Nephron (organoid): ENCODE results near the gene ATP5F1E.

Source experiments
- H3K27ac Mint-ChIP-seq, 3 experiments: 2 replicates each; pipeline ENCODE4 v1.8.0; 2020; ENCODE audit warnings: mixed read lengths in 3 of 3, mild to moderate bottlenecking in 2 of 3, moderate library complexity in 1 of 3
- H3K27me3 Mint-ChIP-seq: 2 replicates; pipeline ENCODE4 v1.8.0; 2021; ENCODE audit warnings: low read depth, mild to moderate bottlenecking, moderate library complexity, mixed read lengths
- H3K36me3 Mint-ChIP-seq: 2 replicates; pipeline ENCODE4 v1.8.0; 2020; ENCODE audit warnings: low read depth, mixed read lengths
- H3K4me1 Mint-ChIP-seq: 2 replicates; pipeline ENCODE4 v1.8.0; 2020; ENCODE audit warnings: mixed read lengths
- H3K4me3 Mint-ChIP-seq, 3 experiments: 2 replicates each; pipeline ENCODE4 v1.8.0; 2020; ENCODE audit warnings: mild to moderate bottlenecking in 3 of 3, mixed read lengths in 3 of 3, moderate library complexity in 2 of 3
- H3K9me3 Mint-ChIP-seq: 2 replicates; pipeline ENCODE4 v1.8.0; 2020; ENCODE audit warnings: mixed read lengths
- CTCF ChIP-seq, 3 experiments: fragments of 200-600 bp; sonication (generic); IDR thresholded peaks; one replicate each; pipeline ENCODE4 v1.5.0; 2021; ENCODE audit warnings: antibody characterized with exemption in 3 of 3; ENCODE audit not compliant: unreplicated experiment in 3 of 3

ATP5F1E gene

GRCh38 chr20:59032023-59032712, at the start of gene ATP5F1E:
Gene ATP5F1E, minus strand, starts transcription at chr20:59032335. Its CDS starts 84 bp downstream, at chr20:59032251.
- Mint-ChIP-seq H3K4me3 (peak within 1 kb of the TSS; percentile 89 to 97 (median 95)), H3K36me3 (peaks cover 58% of the 10 kb centered on the region), H3K27ac (peak within 1 kb of the TSS; percentile 79 to 94 (median 93)), H3K4me1 (peaks cover 53% of the 10 kb centered on the region), H3K27me3 (no peaks in the 10 kb centered on the region), H3K9me3 (no peaks in the 10 kb centered on the region)
- no peak for TF ChIP-seq CTCF (IDR thresholded peaks at IDR 0.05; ENCODE audit: unreplicated experiment in 3 of 3)

GRCh38 chr20:59081036-59081435, 48.9 kb upstream of the ATP5F1E start:
- no peak for TF ChIP-seq CTCF (IDR thresholded peaks at IDR 0.05; ENCODE audit: unreplicated experiment in 3 of 3)
- no peak overlapping the region for H3K4me3 Mint-ChIP-seq
- no peak overlapping the region for H3K27ac Mint-ChIP-seq
- H3K9me3 Mint-ChIP-seq: no peaks in the 10 kb centered on the region
- H3K36me3 Mint-ChIP-seq: no peaks in the 10 kb centered on the region
- peaks cover 16% of the 10 kb centered on the region for H3K27me3 Mint-ChIP-seq
- no peaks in the 10 kb centered on the region for H3K4me1 Mint-ChIP-seq

GRCh38 chr20:59078231-59078630, 46.1 kb upstream of the ATP5F1E start:
- no peak overlapping the region for H3K27ac Mint-ChIP-seq
- H3K4me3 Mint-ChIP-seq: no peak overlapping the region
- no peaks in the 10 kb centered on the region for H3K4me1 Mint-ChIP-seq
- no peaks in the 10 kb centered on the region for H3K36me3 Mint-ChIP-seq
- no peak for TF ChIP-seq CTCF (IDR thresholded peaks at IDR 0.05; ENCODE audit: unreplicated experiment in 3 of 3)
- no peaks in the 10 kb centered on the region for H3K9me3 Mint-ChIP-seq
- peaks cover 26% of the 10 kb centered on the region for H3K27me3 Mint-ChIP-seq

GRCh38 chr20:59077705-59078104, 45.6 kb upstream of the ATP5F1E start:
- Mint-ChIP-seq H3K9me3 (no peaks in the 10 kb centered on the region), H3K36me3 (no peaks in the 10 kb centered on the region), H3K27ac (no peak overlapping the region), H3K27me3 (peaks cover 31% of the 10 kb centered on the region), H3K4me3 (no peak overlapping the region), H3K4me1 (no peaks in the 10 kb centered on the region)
- no peak for TF ChIP-seq CTCF (IDR thresholded peaks at IDR 0.05; ENCODE audit: unreplicated experiment in 3 of 3)

GRCh38 chr20:59075934-59076508, 43.9 kb upstream of the ATP5F1E start:
- Mint-ChIP-seq H3K4me3 (no peak overlapping the region), H3K4me1 (no peaks in the 10 kb centered on the region), H3K27ac (no peak overlapping the region), H3K27me3 (peaks cover 33% of the 10 kb centered on the region), H3K36me3 (no peaks in the 10 kb centered on the region), H3K9me3 (no peaks in the 10 kb centered on the region)
- TF ChIP-seq CTCF (IDR thresholded peaks at IDR 0.05; ENCODE audit: unreplicated experiment in 3 of 3): no peak

- Mint-ChIP-seq H3K27ac (no peak overlapping the region), H3K4me3 (no peak overlapping the region), H3K4me1 (no peaks in the 10 kb centered on the region), H3K27me3 (peaks cover 33% of the 10 kb centered on the region), H3K36me3 (no peaks in the 10 kb centered on the region), H3K9me3 (no peaks in the 10 kb centered on the region)
- TF ChIP-seq CTCF (IDR thresholded peaks at IDR 0.05; ENCODE audit: unreplicated experiment in 3 of 3): no peak
Measured at GRCh38 chr20:59074456-59074855, 42.3 kb upstream of the ATP5F1E start.
